ENCODE measurements around the gene TTC21A. TPM values are rescaled to one million over a fixed set of nuclear protein-coding genes. Genes with fewer than 3 reads are reported as not detected.

Gene TTC21A
- total RNA-seq, 1 donor from 2014 or later = 1.2 TPM

DNA sequence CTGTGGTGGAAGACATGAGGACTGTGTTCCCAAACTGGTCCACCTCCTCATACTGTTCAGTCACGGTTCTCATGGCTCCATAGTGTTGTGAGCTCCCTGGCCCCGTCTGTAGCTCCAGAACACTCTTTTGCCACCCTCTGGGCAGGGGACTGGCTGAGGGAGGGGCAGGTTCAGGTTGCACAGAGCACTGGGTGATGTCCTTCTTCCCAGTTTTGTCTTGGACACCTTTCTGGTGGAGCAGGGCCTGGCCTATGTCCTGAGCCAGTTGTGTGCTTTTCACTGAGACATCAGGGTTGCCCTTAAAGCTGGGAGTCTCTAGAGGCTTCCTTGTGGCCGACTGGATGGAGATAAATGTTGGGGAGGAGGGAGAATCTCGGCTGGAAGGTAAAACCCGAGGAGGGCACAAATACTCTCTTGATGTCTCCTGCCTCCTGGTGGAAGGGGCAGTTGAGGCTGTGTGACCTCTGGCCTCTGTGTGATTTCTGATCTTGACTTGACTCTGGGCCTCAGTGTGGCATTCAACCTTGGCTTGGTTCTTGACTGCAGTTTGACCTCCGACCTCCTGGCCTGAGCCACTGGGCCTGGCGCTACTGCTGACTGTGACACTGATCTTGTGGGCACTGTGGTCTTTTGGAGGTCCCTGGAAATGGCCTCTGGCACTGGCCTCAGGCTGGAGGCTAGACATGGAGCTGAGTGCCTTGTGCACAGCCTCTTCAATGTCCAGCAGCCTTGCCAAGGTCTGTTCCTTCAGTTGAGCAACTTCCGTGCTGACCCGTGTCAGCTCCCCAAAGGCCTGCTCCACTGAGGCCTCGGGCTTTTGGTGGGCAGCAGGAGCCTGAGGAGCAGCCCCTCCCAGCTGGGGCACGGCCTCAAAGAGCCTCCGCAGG, 76.8 kb downstream of the TTC21A start:
- intact Hi-C loops (cut with DNase I) = no loop called here
- no peak for ATAC-seq
- peak; percentile 75 for DNase-seq (ENCODE audit: missing footprints)

DNA sequence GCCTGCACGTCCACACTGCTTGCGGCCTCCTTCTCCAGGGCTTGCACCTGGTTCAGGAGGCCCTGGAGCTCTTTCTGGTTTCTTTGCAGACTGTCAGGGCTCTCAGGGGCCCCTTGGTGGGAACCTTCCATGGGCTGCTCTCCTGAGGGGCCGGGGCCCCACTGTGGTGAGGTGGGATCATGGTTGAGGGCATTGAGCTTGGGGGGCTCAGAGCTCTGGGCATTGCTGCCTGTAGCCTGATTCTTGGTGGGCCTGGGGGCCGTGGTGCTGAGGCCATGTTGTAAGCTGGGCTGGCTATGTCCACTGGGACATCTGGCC, 77.4 kb downstream of the TTC21A start:
- ATAC-seq = no peak
- intact Hi-C loops (cut with DNase I) = no loop called here
- DNase-seq (ENCODE audit: missing footprints) = no peak

DNA sequence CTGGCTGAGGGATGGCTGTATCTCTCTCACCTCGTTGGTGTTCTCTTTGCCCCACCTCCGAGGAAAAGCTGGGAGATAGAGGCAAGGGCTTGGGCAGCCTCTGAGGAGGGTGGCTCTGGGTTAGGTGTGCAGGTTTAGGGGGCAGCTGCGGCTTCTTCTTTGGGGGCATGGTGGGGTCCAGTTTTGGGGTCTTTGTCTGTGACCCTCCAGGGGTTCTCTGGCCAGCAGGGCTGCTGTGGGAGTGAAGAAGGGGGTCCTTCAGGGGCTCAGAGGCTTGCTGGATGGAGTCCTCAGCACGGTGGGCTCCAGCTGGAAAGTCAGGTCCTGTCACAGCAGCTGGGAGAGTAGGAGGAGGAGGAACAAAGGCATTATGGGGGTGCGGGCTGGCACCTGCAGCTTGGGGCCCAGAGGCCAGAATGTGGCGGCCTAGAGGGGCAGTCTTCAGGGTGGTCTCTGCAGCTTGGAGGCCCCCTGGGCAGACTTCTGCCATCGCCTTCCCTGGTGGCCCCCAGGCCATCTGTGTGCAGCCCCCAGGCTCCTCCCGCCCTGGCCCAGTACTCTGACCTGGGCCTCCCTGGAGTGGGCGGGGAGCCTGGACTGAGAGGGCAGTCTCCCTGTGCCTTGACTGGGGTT, 78.0 kb downstream of the TTC21A start:
- intact Hi-C loops (cut with DNase I) = no loop called here
- ATAC-seq = no peak
- DNase-seq (ENCODE audit: missing footprints) = no peak

DNA sequence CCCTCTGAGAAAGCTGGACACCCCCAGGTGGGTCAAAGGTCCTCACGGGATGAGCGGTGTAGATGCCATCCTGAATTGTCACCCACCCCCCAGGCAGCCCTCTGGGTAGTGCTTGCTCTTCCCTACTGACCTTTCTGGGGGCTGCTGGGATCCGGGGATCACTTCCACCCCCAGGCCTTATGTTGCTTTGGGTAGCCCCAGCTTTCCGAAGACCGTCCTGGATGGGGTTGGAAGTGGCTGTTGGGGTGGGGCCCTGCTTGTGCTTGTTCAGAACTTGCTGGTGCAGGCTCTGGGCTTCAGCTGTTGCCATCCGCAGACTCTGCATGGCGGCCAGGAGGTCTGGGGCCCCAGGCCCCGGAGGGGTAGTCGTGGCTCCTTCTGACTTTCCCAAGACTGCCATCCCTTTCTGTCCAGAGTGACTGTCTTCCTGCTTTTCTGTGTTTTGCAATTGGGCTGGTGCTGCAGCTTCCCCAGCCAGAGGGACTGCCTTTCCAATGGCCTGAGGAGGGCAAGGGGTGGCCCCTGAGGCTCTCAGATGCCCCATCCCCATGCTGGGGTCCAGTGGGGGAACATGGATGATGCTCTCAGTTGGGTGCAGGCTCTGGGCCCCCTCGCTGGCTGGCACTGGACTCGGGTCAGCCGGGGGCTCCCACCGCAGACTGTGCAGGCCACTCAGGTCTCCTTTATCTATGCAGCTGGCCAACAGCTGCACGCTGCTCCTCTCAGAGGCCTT, 78.6 kb downstream of the TTC21A start:
- ATAC-seq = no peak
- no peak for DNase-seq (ENCODE audit: missing footprints)
- intact Hi-C loops (cut with DNase I) = no loop called here

DNA sequence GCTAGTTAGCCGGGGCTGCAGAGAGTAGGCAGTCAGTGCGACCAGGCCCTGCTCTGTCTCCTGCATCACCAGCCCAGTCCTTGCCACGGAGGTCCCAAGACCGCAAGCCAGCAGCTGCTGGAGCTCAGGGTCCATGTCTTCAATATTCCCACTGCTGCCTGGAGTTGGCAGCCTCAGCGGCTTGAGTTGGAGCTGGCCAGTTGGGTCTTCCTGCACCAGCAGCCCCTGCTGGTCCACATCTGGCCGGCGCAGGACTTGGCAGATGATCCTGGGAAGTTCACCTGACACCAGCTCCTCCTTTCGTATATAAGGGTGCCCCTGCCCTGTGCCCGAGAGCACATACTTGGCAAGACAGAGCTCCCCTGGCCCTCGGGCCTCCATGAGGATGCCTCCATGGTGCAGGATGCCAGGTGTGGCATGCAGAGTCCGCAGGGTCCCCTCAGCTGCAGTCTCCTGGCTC, 79.2 kb downstream of the TTC21A start:
- ATAC-seq (no peak), DNase-seq (ENCODE audit: missing footprints) (no peak)
- intact Hi-C loops (cut with DNase I) = no loop called here

DNA sequence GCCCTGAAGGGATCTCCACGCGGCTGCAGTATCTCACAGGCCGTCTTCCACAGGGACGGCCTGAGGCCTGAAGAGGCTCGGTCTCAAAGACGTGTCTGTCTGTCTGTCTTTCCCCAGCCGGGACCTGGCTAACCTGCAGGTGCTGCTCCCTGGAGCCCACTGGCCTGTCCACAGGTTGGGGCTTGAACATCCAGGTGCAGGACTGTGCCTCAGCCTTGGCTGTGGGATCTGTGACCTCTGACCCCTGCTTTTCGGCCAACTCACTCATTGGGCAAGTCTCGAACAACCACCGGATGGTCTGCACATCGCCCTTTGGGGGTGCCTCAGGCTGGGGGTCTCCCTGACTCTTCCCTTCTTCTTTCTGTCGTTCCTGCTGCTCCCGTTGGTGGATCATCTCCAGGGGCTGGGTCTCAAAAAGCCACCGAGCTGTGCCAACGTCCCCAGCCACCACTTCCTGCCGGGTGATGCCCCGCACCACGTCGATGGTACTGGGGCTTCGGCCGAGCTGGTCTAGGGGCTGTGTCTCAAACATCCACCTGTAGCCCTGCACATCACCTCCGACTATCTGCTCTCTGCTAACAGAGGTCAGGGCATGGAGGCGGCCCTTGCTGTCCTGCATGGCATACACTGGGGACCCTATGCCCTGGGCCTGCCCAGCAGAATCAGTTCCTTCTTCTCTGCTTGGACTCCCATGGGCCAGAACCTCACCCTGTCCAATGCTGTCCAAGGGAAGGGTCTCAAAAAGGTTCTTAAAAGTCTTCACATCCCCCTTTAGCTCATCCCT, 80.1 kb downstream of the TTC21A start:
- DNase-seq (ENCODE audit: missing footprints) (no peak), ATAC-seq (no peak)
- intact Hi-C loops (cut with DNase I) = no loop called here

Small RNA genes lying within 50 kb of the gene (microRNA-seq; reads per million reads assigned to microRNA genes)
- not detected for gene MIR6822

Other genes starting within 250 kb of the TTC21A start
- gene SCN11A, start 55.7 kb upstream of the TTC21A start, total RNA-seq = 0.08 TPM
- gene WDR48, start 55.7 kb upstream of the TTC21A start, total RNA-seq = 28.9 TPM
- 45.6 TPM for gene GORASP1, start 53 bp upstream of the TTC21A start, total RNA-seq
- 12.9 TPM for gene CSRNP1, start 45.9 kb downstream of the TTC21A start, total RNA-seq
- 317 TPM for gene XIRP1, start 84.9 kb downstream of the TTC21A start, total RNA-seq
- 2.1 TPM for gene CX3CR1, start 172.4 kb downstream of the TTC21A start, total RNA-seq
- gene CCR8, start 222.0 kb downstream of the TTC21A start, total RNA-seq = not detected

Data from Right ventricle myocardium inferior (tissue), 1 donor.